Calu3 (cell line): ENCODE data around the gene CLTB. TPM values are rescaled to one million over a fixed set of nuclear protein-coding genes. Genes with fewer than 3 reads are reported as not detected.

ENCODE experiments used
- BruUV-seq: library from RNA; stranded (reverse); fragments of 400-500 nt; replicated peaks from 2 replicates; lab custom pipeline; 2021; lab: Mats Ljungman, UMichigan
- CTCF ChIA-PET: fragments of 300-600 bp; sonication (Branson Sonifier 250); formaldehyde crosslinking; loops from one replicate; lab custom pipeline; 2022; ENCODE audit warnings: antibody characterized with exemption; lab: Charles Lee
- DNase-seq: peaks from one replicate; pipeline ENCODE4 v3.0.0; 2022
- H3K27ac Mint-ChIP-seq: one replicate; pipeline ENCODE4 v1.8.0; 2022; ENCODE audit warnings: mixed read lengths; ENCODE audit not compliant: unreplicated experiment
- H3K27me3 Mint-ChIP-seq: one replicate; pipeline ENCODE4 v1.8.0; 2022; ENCODE audit warnings: mixed read lengths; ENCODE audit not compliant: unreplicated experiment
- H3K36me3 Mint-ChIP-seq: one replicate; pipeline ENCODE4 v1.8.0; 2022; ENCODE audit warnings: mild to moderate bottlenecking, moderate library complexity, mixed read lengths; ENCODE audit not compliant: insufficient read depth, unreplicated experiment
- H3K4me1 Mint-ChIP-seq: one replicate; pipeline ENCODE4 v1.8.0; 2022; ENCODE audit warnings: mild to moderate bottlenecking, low read depth, mixed read lengths; ENCODE audit not compliant: unreplicated experiment
- H3K4me3 Mint-ChIP-seq: one replicate; pipeline ENCODE4 v1.8.0; 2022; ENCODE audit warnings: mild to moderate bottlenecking, low read depth, moderate library complexity, mixed read lengths; ENCODE audit not compliant: unreplicated experiment
- H3K9me3 Mint-ChIP-seq: one replicate; pipeline ENCODE4 v1.8.0; 2022; ENCODE audit warnings: low read depth, mixed read lengths; ENCODE audit not compliant: unreplicated experiment
- intact Hi-C: fragments of 100-400 bp; cut with micrococcal nuclease; formaldehyde crosslinking; loops from one replicate; pipeline ENCODE4 v1.10.0; 2022; ENCODE audit not compliant: unreplicated experiment
- microRNA-seq: library from miRNA; unstranded; fragments of <30 nt; microRNA quantifications from one replicate; pipeline ENCODE4 v1.2.0, GENCODE V29; 2022
- total RNA-seq: library from RNA; stranded (reverse); gene quantifications from 2 replicates; pipeline ENCODE4 v1.2.3, GENCODE V29; 2022
- TF ChIP-seq, protein P1 (sequence below): fragments of 200-600 bp; IDR thresholded peaks from one replicate; pipeline ENCODE4 v1.8.0; 2022; ENCODE audit warnings: antibody characterized with exemption; ENCODE audit not compliant: unreplicated experiment

Gene CLTB
- total RNA-seq, 1 experiment from 2014 or later, result 116 TPM

GRCh38 chr5:176353533-176353932, 62.8 kb downstream of the CLTB start:
- no TSS peak for BruUV-seq
- CTCF ChIA-PET, result no interaction called here
- Mint-ChIP-seq H3K36me3 (peaks cover 40% of the 10 kb centered on the region), H3K4me3 (no peak overlapping the region), H3K27ac (no peak overlapping the region), H3K27me3 (no peaks in the 10 kb centered on the region), H3K4me1 (no peaks in the 10 kb centered on the region), H3K9me3 (no peaks in the 10 kb centered on the region)
- TF ChIP-seq, protein P1, sequence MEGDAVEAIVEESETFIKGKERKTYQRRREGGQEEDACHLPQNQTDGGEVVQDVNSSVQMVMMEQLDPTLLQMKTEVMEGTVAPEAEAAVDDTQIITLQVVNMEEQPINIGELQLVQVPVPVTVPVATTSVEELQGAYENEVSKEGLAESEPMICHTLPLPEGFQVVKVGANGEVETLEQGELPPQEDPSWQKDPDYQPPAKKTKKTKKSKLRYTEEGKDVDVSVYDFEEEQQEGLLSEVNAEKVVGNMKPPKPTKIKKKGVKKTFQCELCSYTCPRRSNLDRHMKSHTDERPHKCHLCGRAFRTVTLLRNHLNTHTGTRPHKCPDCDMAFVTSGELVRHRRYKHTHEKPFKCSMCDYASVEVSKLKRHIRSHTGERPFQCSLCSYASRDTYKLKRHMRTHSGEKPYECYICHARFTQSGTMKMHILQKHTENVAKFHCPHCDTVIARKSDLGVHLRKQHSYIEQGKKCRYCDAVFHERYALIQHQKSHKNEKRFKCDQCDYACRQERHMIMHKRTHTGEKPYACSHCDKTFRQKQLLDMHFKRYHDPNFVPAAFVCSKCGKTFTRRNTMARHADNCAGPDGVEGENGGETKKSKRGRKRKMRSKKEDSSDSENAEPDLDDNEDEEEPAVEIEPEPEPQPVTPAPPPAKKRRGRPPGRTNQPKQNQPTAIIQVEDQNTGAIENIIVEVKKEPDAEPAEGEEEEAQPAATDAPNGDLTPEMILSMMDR, result no peak
- intact Hi-C loops, result no loop called here
- no peak for DNase-seq

GRCh38 chr5:176352116-176352878, 64.0 kb downstream of the CLTB start:
- Mint-ChIP-seq H3K9me3 (no peaks in the 10 kb centered on the region), H3K4me3 (no peak overlapping the region), H3K27ac (no peak overlapping the region), H3K4me1 (no peaks in the 10 kb centered on the region), H3K27me3 (no peaks in the 10 kb centered on the region), H3K36me3 (peaks cover 48% of the 10 kb centered on the region)
- BruUV-seq, result no TSS peak
- TF ChIP-seq, protein P1, result no peak
- CTCF ChIA-PET, result interaction anchor here (1.0 kb wide), 1 partner anchor 10 kb away, joined by 3 read pairs; no protein-coding TSS in a partner anchor
- intact Hi-C loops, result no loop called here
- no peak for DNase-seq

DNA sequence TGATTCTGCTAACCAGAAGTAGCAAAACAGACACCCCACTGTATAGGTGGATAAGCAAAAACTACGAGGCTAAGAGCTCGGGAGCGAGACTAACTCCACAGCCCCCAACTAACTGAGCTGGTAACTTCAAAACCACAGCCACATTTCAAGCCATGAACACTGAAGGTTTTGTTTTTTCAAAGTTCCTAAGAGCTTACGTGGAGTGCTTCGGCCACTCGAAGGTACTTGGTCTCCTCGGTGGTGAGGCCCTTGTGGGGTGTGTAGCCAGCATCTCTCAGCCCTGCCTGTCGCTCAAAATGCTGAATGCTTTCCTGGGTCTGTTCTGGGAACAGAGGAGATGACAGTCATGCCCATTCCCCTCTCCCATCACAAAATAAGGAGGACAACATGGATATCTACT, 65.9 kb downstream of the CLTB start:
- DNase-seq, result no peak
- Mint-ChIP-seq H3K4me1 (no peaks in the 10 kb centered on the region), H3K4me3 (no peak overlapping the region), H3K27me3 (no peaks in the 10 kb centered on the region), H3K9me3 (no peaks in the 10 kb centered on the region), H3K36me3 (peaks cover 53% of the 10 kb centered on the region), H3K27ac (no peak overlapping the region)
- no TSS peak for BruUV-seq
- TF ChIP-seq, protein P1, result no peak
- intact Hi-C loops, result no loop called here
- CTCF ChIA-PET, result interaction anchor here (0.5 kb wide), 1 partner anchor 38 kb away, joined by 3 read pairs; no protein-coding TSS in a partner anchor

DNA sequence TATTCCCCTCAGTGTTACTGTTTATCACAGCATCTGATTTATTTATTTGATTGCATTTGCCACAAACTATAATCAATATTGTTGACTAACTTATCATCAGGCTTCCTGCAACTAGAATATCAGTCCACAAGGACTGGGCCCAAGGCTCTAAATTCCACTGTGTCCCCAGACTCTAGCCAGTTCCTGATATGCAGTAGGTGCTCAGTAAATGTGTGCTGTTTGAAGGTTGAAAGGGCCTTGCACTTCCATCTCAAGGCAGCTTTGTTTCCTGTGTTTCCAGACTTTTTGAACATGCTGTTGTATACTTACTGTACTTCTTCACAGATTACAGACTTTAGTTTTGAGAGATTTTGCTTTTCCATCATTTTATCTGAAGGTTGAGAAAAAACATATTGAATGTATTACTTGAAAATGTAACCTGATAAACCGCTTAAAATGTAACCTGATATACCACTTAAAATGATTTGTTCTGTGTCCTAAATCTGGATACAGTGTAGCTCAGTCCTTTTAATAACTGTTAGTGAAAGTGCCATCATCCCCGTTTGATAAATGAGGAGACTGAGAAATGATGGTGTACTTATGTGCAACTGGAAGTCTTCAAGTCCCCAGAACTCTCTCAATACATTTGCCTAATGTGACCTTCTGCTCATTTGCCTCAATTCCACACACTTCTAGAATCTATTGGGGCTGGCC, 73.4 kb downstream of the CLTB start:
- Mint-ChIP-seq H3K36me3 (peaks cover 8% of the 10 kb centered on the region), H3K27ac (no peak overlapping the region), H3K27me3 (no peaks in the 10 kb centered on the region), H3K4me1 (no peaks in the 10 kb centered on the region), H3K4me3 (no peak overlapping the region), H3K9me3 (no peaks in the 10 kb centered on the region)
- TF ChIP-seq, protein P1, result no peak
- intact Hi-C loops, result no loop called here
- CTCF ChIA-PET, result interaction anchor here (0.6 kb wide), 1 partner anchor 1164 kb away, joined by 4 read pairs; no protein-coding TSS in a partner anchor
- no peak for DNase-seq
- BruUV-seq, result no TSS peak

Small RNAs within 50 kb of the gene (microRNA-seq; reads per million reads assigned to microRNA genes)
- 3.9 reads per million, percentile 7 among the genes with 10 or more reads in this experiment for gene MIR1271

Other genes with a start within 250 kb of the CLTB start
- 24.9 and 31.8 TPM in 2 replicates for gene SIMC1, start 178.1 kb downstream of the CLTB start, total RNA-seq
- 75.8 and 79.0 TPM in 2 replicates for gene KIAA1191, start 54.8 kb downstream of the CLTB start, total RNA-seq
- 3.8 and 4.2 TPM in 2 replicates for gene ARL10, start 51.1 kb downstream of the CLTB start, total RNA-seq
- gene NOP16, start 27.9 kb downstream of the CLTB start, total RNA-seq, result 84.5 and 88.5 TPM in 2 replicates
- 72.5 and 72.6 TPM in 2 replicates for gene HIGD2A, start 27.8 kb downstream of the CLTB start, total RNA-seq
- 68.9 and 73.6 TPM in 2 replicates for gene FAF2, start 31.8 kb upstream of the CLTB start, total RNA-seq
- gene RNF44, start 120.9 kb upstream of the CLTB start, total RNA-seq, result 76.9 and 82.3 TPM in 2 replicates
- gene CDHR2, start 132.8 kb upstream of the CLTB start, total RNA-seq, result 7.8 and 13.3 TPM in 2 replicates
- 11.5 and 12.6 TPM in 2 replicates for gene GPRIN1, start 193.6 kb upstream of the CLTB start, total RNA-seq
- not detected in 2 replicates for gene SNCB, start 214.0 kb upstream of the CLTB start, total RNA-seq
- not detected in 2 replicates for gene EIF4E1B, start 214.1 kb upstream of the CLTB start, total RNA-seq
- 66.3 and 67.7 TPM in 2 replicates for gene TSPAN17, start 230.9 kb upstream of the CLTB start, total RNA-seq